ENCODE results near the gene SUMF1. TPM values are rescaled to one million over a fixed set of nuclear protein-coding genes. Genes with fewer than 3 reads are reported as not detected.

Gene SUMF1
- total RNA-seq, 1 donor, result 45.6 TPM

DNA sequence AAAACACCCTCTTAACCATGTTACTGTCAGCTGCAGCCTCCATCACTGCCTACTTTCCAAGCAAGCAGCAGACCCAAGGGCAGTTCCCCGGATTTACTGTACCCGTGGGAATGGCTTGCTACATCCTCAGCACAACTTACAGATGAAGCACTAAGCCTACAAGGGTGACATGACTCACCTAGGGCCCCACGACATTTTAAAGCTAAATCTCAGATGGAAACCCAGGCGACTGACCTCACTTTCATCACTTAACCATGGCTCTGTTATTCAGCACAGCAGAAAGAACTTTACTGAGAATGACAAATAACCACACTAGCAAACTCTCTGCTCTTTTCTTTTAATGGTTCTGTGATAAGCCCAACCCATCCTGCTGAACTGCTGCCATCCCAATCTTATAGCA lies 65.6 kb downstream of the SUMF1 start:
- TF ChIP-seq, protein P1, sequence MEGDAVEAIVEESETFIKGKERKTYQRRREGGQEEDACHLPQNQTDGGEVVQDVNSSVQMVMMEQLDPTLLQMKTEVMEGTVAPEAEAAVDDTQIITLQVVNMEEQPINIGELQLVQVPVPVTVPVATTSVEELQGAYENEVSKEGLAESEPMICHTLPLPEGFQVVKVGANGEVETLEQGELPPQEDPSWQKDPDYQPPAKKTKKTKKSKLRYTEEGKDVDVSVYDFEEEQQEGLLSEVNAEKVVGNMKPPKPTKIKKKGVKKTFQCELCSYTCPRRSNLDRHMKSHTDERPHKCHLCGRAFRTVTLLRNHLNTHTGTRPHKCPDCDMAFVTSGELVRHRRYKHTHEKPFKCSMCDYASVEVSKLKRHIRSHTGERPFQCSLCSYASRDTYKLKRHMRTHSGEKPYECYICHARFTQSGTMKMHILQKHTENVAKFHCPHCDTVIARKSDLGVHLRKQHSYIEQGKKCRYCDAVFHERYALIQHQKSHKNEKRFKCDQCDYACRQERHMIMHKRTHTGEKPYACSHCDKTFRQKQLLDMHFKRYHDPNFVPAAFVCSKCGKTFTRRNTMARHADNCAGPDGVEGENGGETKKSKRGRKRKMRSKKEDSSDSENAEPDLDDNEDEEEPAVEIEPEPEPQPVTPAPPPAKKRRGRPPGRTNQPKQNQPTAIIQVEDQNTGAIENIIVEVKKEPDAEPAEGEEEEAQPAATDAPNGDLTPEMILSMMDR (IDR thresholded peaks at IDR 0.05; ENCODE audit: insufficient read depth, low read length), result no peak
- DNase-seq (ENCODE audit: low read depth), result no peak
- no peak overlapping the region for H3K4me3 ChIP-seq (ENCODE audit: low read depth, low read length)

DNA sequence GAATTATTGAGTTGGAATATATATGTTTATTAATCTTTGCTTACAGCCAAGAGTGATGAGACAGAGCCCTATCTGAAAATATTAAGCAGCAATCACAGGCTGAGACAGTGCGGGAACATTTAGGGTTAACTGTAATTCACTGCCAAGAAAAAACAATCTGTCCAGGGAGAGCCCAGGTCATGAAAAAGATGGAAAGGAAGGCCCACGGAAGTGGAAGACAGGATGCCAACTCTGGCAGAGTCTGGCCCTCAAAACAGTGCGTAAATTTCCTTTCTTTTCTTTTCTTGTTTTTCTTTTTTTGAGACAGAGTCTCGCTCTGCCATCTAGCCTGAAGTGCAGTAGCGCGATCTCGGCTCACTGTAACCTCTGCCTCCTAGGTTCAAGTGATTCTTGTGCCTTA lies 67.6 kb downstream of the SUMF1 start:
- TF ChIP-seq, protein P1 (IDR thresholded peaks at IDR 0.05; ENCODE audit: insufficient read depth, low read length), result no peak
- no peak overlapping the region for H3K4me3 ChIP-seq (ENCODE audit: low read depth, low read length)
- DNase-seq (ENCODE audit: low read depth), result no peak

DNA sequence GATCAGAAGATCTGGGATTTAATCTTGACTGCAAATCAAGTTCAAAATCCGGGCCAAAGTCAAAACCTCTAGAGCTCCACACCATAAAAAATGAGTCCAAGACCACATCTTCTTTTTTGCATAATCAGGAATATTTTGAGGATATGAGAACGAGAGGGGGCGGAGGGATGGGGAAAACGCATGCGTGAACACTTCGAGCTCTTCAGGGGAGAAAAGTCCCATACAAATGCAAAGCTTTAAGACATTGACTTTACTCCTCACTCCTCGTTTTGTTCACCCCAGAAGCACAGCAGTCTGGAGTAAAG lies 68.2 kb downstream of the SUMF1 start:
- TF ChIP-seq, protein P1 (IDR thresholded peaks at IDR 0.05; ENCODE audit: insufficient read depth, low read length), result no peak
- DNase-seq (ENCODE audit: low read depth), result no peak

DNA sequence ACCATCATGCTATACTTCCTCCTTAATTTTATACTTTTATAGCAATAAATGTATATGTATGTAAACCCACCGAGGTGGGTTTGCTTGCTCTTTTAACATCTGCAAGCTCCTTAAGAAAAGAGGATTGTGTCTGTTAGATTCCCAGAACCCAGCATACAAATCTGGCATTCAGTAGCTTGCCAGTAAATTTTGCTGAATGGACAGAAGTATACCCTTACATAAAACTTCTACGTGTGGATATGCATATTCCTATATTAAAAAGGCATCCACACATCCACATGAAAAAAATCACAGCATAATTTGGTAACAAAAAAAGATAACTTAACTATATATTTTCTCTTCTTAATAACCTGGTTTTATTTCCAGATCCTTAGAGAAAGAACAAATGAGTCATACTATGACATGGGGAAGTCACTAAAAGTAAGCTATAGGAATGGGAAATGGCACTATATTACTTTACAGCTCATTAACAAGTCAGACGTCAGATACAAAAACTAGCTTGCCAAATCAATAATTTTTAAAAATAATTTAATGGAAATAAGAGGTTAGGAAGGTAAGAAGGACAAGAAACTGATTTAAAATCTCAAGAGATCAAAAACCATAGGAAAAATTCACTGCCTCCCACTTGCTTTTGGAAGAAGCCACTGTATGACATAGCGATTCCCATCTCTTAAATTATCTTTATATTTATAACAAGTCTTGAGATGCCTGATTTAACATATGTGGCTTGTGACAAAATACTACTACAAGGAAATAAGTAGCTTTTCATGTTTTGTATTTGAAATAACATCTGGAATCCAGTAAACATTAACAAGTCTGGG lies 68.7 kb downstream of the SUMF1 start:
- TF ChIP-seq, protein P1 (IDR thresholded peaks at IDR 0.05; ENCODE audit: insufficient read depth, low read length), result no peak
- DNase-seq (ENCODE audit: low read depth), result no peak
- no peak overlapping the region for H3K4me3 ChIP-seq (ENCODE audit: low read depth, low read length)

More for the DNA sequence above, 68.2 kb downstream of the SUMF1 start:
- no peak overlapping the region for H3K4me3 ChIP-seq (ENCODE audit: low read depth, low read length)

DNA sequence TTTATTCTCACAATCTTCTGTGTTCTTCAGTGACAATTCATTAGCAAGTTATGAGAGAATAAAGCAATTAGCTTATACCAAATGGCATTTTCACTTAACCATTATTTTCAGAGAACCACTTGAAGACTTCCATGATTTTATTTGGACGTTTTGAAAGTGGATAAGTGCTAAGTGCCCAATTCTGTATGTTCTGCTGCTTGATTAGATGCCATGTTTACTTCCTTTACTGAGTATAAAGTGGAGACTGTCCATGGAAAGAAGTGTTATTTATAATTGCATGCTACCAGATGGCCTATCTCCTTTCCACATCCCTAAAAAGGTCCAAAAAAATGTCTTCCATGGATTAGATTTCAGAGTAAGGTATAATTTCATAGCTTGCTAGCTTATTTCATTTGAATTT lies 69.6 kb downstream of the SUMF1 start:
- H3K4me3 ChIP-seq (ENCODE audit: low read depth, low read length), result no peak overlapping the region
- no peak for DNase-seq (ENCODE audit: low read depth)
- TF ChIP-seq, protein P1 (IDR thresholded peaks at IDR 0.05; ENCODE audit: insufficient read depth, low read length), result no peak

DNA sequence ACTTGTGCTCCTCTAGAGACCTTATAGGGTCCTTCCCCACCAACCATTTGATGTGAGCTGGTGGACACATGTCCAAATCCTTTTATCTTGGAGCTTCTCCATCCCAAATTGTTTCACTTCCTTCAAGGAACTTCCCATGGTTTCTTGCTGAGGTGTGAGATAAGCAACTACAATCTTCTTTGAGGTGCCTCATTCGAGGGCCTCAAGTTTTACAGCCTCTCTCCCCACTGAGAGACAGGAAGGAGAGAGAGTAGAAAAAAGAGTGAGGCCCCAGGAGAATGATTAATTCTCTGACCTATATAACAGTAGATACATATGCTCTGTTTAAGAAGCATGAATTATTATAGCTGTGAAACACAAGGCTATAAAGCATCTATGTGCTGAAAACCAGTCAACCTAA lies 70.5 kb downstream of the SUMF1 start:
- TF ChIP-seq, protein P1 (IDR thresholded peaks at IDR 0.05; ENCODE audit: insufficient read depth, low read length), result no peak
- DNase-seq (ENCODE audit: low read depth), result no peak
- H3K4me3 ChIP-seq (ENCODE audit: low read depth, low read length), result no peak overlapping the region

DNA sequence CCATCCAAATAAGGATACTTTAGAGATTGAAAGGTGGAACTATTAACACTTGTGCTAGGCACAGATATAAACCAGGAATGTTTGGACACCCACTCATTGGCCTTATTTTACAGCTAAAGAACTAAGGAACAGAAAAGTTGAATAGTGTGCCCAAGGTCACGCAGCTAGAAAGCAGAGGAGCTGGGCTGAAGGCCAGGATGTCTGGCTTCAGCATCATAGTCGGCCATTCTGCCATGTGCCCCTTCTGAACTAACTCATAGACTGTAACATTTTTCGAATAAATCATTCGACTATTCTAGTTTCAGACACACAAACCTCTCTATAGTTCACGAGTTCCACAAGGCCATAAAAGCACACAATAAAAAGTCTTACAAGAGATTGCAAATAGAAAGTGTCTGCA lies 71.1 kb downstream of the SUMF1 start:
- TF ChIP-seq, protein P1 (IDR thresholded peaks at IDR 0.05; ENCODE audit: insufficient read depth, low read length), result no peak
- DNase-seq (ENCODE audit: low read depth), result no peak
- H3K4me3 ChIP-seq (ENCODE audit: low read depth, low read length), result no peak overlapping the region

Measured in fibroblast of the aortic adventitia (primary cell).